Erythroblast (primary cell): ENCODE results near the gene SNAP29.
"Not testable (repeated sequence)": the region's sequence is repeated elsewhere in the genome, so short reads cannot be mapped to it uniquely, and the experiment has no call there.

Source experiments
- GATA1 ChIP-seq: IDR thresholded peaks from 2 replicates; pipeline ENCODE4 v1.6.1; 2011; ENCODE audit warnings: low read depth, mild to moderate bottlenecking, control low read depth, low read length, moderate library complexity
- POLR2A ChIP-seq: IDR thresholded peaks from 2 replicates; pipeline ENCODE4 v1.6.1; 2011; ENCODE audit warnings: mild to moderate bottlenecking, low read length

DNA sequence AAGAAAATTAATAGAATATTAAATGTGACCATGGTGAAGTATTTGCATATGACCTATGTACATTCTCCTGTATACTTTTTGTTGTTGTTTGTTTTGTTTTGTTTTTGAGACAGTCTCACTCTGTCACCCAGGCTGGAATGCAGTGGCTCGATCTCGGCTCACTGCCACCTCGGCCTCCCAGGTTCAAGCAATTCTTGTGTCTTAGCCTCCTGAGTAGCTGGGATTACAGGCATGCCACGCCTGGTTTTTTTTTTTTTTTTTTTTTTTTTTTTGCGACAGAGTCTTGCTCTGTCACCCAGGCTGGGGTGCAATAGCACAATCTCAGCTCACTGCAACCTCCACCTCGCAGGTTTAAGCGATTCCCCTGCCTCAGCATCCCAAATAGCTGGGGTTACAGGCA, 38.9 kb downstream of the SNAP29 start:
- not testable (repeated sequence) for TF ChIP-seq GATA1, POLR2A
